ENCODE data around the gene STIMATE. TPM values are rescaled to one million over a fixed set of nuclear protein-coding genes. Genes with fewer than 3 reads are reported as not detected.

Gene STIMATE
- total RNA-seq, 2 experiments from 2014 or later = 18.1 to 19.0 TPM

- peaks cover under 1% of the 10 kb centered on the region; the same call in 1 of the 2 replicates for H3K36me3 ChIP-seq (ENCODE audit: insufficient read depth, low read length)
- POLR2A ChIA-PET = interaction anchor here (0.5 to 3.1 kb wide), 6 partner anchors 12 to 532 kb away, joined by 3 to 9 read pairs (median 4); partner anchors contain the start of gene STIMATE
- intact Hi-C loops (cut with micrococcal nuclease; ENCODE audit: unreplicated experiment) = no loop called here
Measured at GRCh38 chr3:52925405-52926313, 28.3 kb upstream of the STIMATE start.

GRCh38 chr3:52923963-52924362, 26.6 kb upstream of the STIMATE start:
- no peak for DNase-seq (ENCODE audit: low spot score)
- POLR2A ChIA-PET = no interaction called here
- Histone ChIP-seq H2AFZ (ENCODE audit: low read length) (no peak overlapping the region), H3K4me2 (ENCODE audit: low read length) (no peak overlapping the region), H3K9me3 (ENCODE audit: low read length) (no peaks in the 10 kb centered on the region), H3K4me1 (ENCODE audit: insufficient read depth, low read length, poor library complexity, severe bottlenecking) (peaks cover 5% of the 10 kb centered on the region), H3K79me2 (ENCODE audit: insufficient read depth, low read depth, low read length) (no peaks in the 10 kb centered on the region), H4K20me1 (ENCODE audit: insufficient read depth, low read length) (no peaks in the 10 kb centered on the region), H3K9me2 (ENCODE audit: insufficient read depth, low read length) (no peaks in the 10 kb centered on the region), H3K27ac (ENCODE audit: low read depth, low read length, poor library complexity, severe bottlenecking) (no peak overlapping the region), H3K36me3 (ENCODE audit: insufficient read depth, low read length) (peaks cover 9% of the 10 kb centered on the region; the same call in 1 of the 2 replicates), H3K4me3 (ENCODE audit: low read depth, low read length, poor library complexity, severe bottlenecking) (no peak overlapping the region)
- CTCF ChIA-PET (ENCODE audit: unreplicated experiment) = no interaction called here
- intact Hi-C loops (cut with micrococcal nuclease; ENCODE audit: unreplicated experiment) = no loop called here
- no TSS peak for BruUV-seq (replicated peaks)
- TF ChIP-seq CTCF (conservative IDR thresholded peaks at IDR 0.05; ENCODE audit: low read length) (no peak), EZH2phosphoT487 (IDR thresholded peaks at IDR 0.05; ENCODE audit: borderline replicate concordance, low read depth, low read length) (no peak)

More at GRCh38 chr3:52925405-52926313, 28.3 kb upstream of the STIMATE start:
- Histone ChIP-seq H4K20me1 (ENCODE audit: insufficient read depth, low read length) (no peaks in the 10 kb centered on the region), H3K79me2 (ENCODE audit: insufficient read depth, low read depth, low read length) (no peaks in the 10 kb centered on the region), H3K4me1 (ENCODE audit: insufficient read depth, low read length, poor library complexity, severe bottlenecking) (peaks cover 9% of the 10 kb centered on the region), H3K9me3 (ENCODE audit: low read length) (no peaks in the 10 kb centered on the region), H2AFZ (ENCODE audit: low read length) (no peak overlapping the region), H3K9me2 (ENCODE audit: insufficient read depth, low read length) (no peaks in the 10 kb centered on the region), H3K4me2 (ENCODE audit: low read length) (no peak overlapping the region), H3K27ac (ENCODE audit: low read depth, low read length, poor library complexity, severe bottlenecking) (no peak overlapping the region), H3K4me3 (ENCODE audit: low read depth, low read length, poor library complexity, severe bottlenecking) (no peak overlapping the region)
- no TSS peak for BruUV-seq (replicated peaks)
- DNase-seq (ENCODE audit: low spot score) = no peak
- CTCF ChIA-PET (ENCODE audit: unreplicated experiment) = no interaction called here
- TF ChIP-seq CTCF (conservative IDR thresholded peaks at IDR 0.05; ENCODE audit: low read length) (no peak), EZH2phosphoT487 (IDR thresholded peaks at IDR 0.05; ENCODE audit: borderline replicate concordance, low read depth, low read length) (no peak)

GRCh38 chr3:52920841-52921240, 23.5 kb upstream of the STIMATE start:
- CTCF ChIA-PET (ENCODE audit: unreplicated experiment) = interaction anchor here (0.6 kb wide), 1 partner anchor 100 kb away, joined by 3 read pairs; no protein-coding TSS in a partner anchor
- no peak for DNase-seq (ENCODE audit: low spot score)

More at GRCh38 chr3:52920841-52921240, 23.5 kb upstream of the STIMATE start:
- Histone ChIP-seq H3K4me3 (ENCODE audit: low read depth, low read length, poor library complexity, severe bottlenecking) (no peak overlapping the region), H3K9me2 (ENCODE audit: insufficient read depth, low read length) (no peaks in the 10 kb centered on the region), H3K36me3 (ENCODE audit: insufficient read depth, low read length) (peaks cover 9% of the 10 kb centered on the region; the same call in 1 of the 2 replicates), H4K20me1 (ENCODE audit: insufficient read depth, low read length) (no peaks in the 10 kb centered on the region), H3K79me2 (ENCODE audit: insufficient read depth, low read depth, low read length) (no peaks in the 10 kb centered on the region), H3K4me1 (ENCODE audit: insufficient read depth, low read length, poor library complexity, severe bottlenecking) (peaks cover 5% of the 10 kb centered on the region), H3K9me3 (ENCODE audit: low read length) (no peaks in the 10 kb centered on the region), H2AFZ (ENCODE audit: low read length) (no peak overlapping the region), H3K27ac (ENCODE audit: low read depth, low read length, poor library complexity, severe bottlenecking) (no peak overlapping the region), H3K4me2 (ENCODE audit: low read length) (no peak overlapping the region)
- intact Hi-C loops (cut with micrococcal nuclease; ENCODE audit: unreplicated experiment) = no loop called here
- TF ChIP-seq CTCF (conservative IDR thresholded peaks at IDR 0.05; ENCODE audit: low read length) (no peak), EZH2phosphoT487 (IDR thresholded peaks at IDR 0.05; ENCODE audit: borderline replicate concordance, low read depth, low read length) (no peak)
- POLR2A ChIA-PET = interaction anchor here (1.6 kb wide), 1 partner anchor 11 kb away, joined by 3 read pairs; no protein-coding TSS in a partner anchor
- no TSS peak for BruUV-seq (replicated peaks)

Data from OCI-LY7 (cell line).